ENCODE measurements around the gene GRAMD1B. TPM values are rescaled to one million over a fixed set of nuclear protein-coding genes. Genes with fewer than 3 reads are reported as not detected.

GRAMD1B gene
- total and polyA plus RNA-seq, 2 donors (not counting 1 experiment from before 2014, with no cell fraction given), result 0.83 to 1.5 TPM

DNA sequence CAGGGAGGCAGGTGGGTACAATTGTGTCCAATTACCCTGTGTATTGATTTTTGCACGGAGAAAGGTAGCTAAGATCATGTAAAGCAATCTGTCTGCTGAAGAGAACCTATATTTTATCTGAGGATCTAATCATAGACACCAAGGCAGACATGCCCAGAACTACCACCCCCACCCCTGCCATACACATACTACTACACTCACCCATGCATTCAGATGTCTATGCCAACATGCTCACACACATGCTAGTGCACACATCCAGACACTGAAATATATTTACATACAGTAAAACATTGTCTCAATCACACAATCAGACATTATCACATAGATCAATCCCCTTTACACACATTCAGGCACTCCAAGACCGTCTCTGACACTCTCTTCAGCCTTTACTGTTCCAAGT, 222.5 kb downstream of the GRAMD1B start:
- Histone ChIP-seq H3K79me2 (ENCODE audit: control insufficient read depth, insufficient read depth, low read length) (no peaks in the 10 kb centered on the region), H3K4me1 (ENCODE audit: control insufficient read depth, extremely low read depth, insufficient read depth, low read length) (no peaks in the 10 kb centered on the region), H3K27me3 (ENCODE audit: control insufficient read depth, insufficient read depth, low read length) (peaks cover 11% of the 10 kb centered on the region), H3K4me2 (ENCODE audit: extremely low read depth, insufficient read depth, low read length) (no peak overlapping the region), H2AFZ (ENCODE audit: low read length) (no peak overlapping the region), H3K4me3 (replicated peaks in 1 of 4; ENCODE audit: control extremely low read depth in 1 of 4, insufficient read depth in 1 of 4, low read depth in 3 of 4, low read length in 4 of 4) (no peak overlapping the region), H4K20me1 (ENCODE audit: control insufficient read depth, extremely low read depth, insufficient read depth, low read length) (no peaks in the 10 kb centered on the region), H3K27ac (ENCODE audit: insufficient read depth, low read length) (no peak overlapping the region), H3K9me3 (ENCODE audit: control insufficient read depth, insufficient read depth, low read depth, low read length) (no peaks in the 10 kb centered on the region), H3K36me3 (ENCODE audit: control insufficient read depth, insufficient read depth, low read length) (no peaks in the 10 kb centered on the region), H3K9ac (ENCODE audit: insufficient read depth, low read length) (no peak overlapping the region)
- no peak for DNase-seq (ENCODE audit: low read depth in 2 of 2)
- TF ChIP-seq CTCF (conservative IDR thresholded peaks at IDR 0.05 in 1 of 2, IDR thresholded peaks at IDR 0.05 in 1 of 2; ENCODE audit: low read depth in 1 of 2, low read length in 2 of 2) (no peak), EZH2 (IDR thresholded peaks at IDR 0.05; ENCODE audit: low read length, missing control alignments) (no peak)

GRCh38 chr11:123653483-123653826, 223.4 kb downstream of the GRAMD1B start:
- no peaks in the 10 kb centered on the region for H3K36me3 ChIP-seq (ENCODE audit: control insufficient read depth, insufficient read depth, low read length)
- no peak overlapping the region for H2AFZ ChIP-seq (ENCODE audit: low read length)
- no peaks in the 10 kb centered on the region for H3K9me3 ChIP-seq (ENCODE audit: control insufficient read depth, insufficient read depth, low read depth, low read length)
- no peak overlapping the region for H3K9ac ChIP-seq (ENCODE audit: insufficient read depth, low read length)
- peaks cover 11% of the 10 kb centered on the region for H3K27me3 ChIP-seq (ENCODE audit: control insufficient read depth, insufficient read depth, low read length)
- H3K4me3 ChIP-seq (replicated peaks in 1 of 4; ENCODE audit: control extremely low read depth in 1 of 4, insufficient read depth in 1 of 4, low read depth in 3 of 4, low read length in 4 of 4), result no peak overlapping the region
- H3K27ac ChIP-seq (ENCODE audit: insufficient read depth, low read length), result no peak overlapping the region
- H3K4me1 ChIP-seq (ENCODE audit: control insufficient read depth, extremely low read depth, insufficient read depth, low read length), result no peaks in the 10 kb centered on the region
- no peaks in the 10 kb centered on the region for H3K79me2 ChIP-seq (ENCODE audit: control insufficient read depth, insufficient read depth, low read length)
- TF ChIP-seq EZH2 (IDR thresholded peaks at IDR 0.05; ENCODE audit: low read length, missing control alignments) (no peak), CTCF (conservative IDR thresholded peaks at IDR 0.05 in 1 of 2, IDR thresholded peaks at IDR 0.05 in 1 of 2; ENCODE audit: low read depth in 1 of 2, low read length in 2 of 2) (no peak)
- no peak for DNase-seq (ENCODE audit: low read depth in 2 of 2)
- H4K20me1 ChIP-seq (ENCODE audit: control insufficient read depth, extremely low read depth, insufficient read depth, low read length), result no peaks in the 10 kb centered on the region
- H3K4me2 ChIP-seq (ENCODE audit: extremely low read depth, insufficient read depth, low read length), result no peak overlapping the region

- H3K27me3 ChIP-seq (ENCODE audit: control insufficient read depth, insufficient read depth, low read length), result peaks cover 10% of the 10 kb centered on the region
- no peaks in the 10 kb centered on the region for H4K20me1 ChIP-seq (ENCODE audit: control insufficient read depth, extremely low read depth, insufficient read depth, low read length)
- H3K4me1 ChIP-seq (ENCODE audit: control insufficient read depth, extremely low read depth, insufficient read depth, low read length), result no peaks in the 10 kb centered on the region
- TF ChIP-seq CTCF (conservative IDR thresholded peaks at IDR 0.05 in 1 of 2, IDR thresholded peaks at IDR 0.05 in 1 of 2; ENCODE audit: low read depth in 1 of 2, low read length in 2 of 2) (no peak), EZH2 (IDR thresholded peaks at IDR 0.05; ENCODE audit: low read length, missing control alignments) (no peak)
- peak overlapping the region; percentile 88 for H3K4me2 ChIP-seq (ENCODE audit: extremely low read depth, insufficient read depth, low read length)
- DNase-seq (ENCODE audit: low read depth in 2 of 2), result peak; percentile 31 to 60
- peak overlapping the region; percentile 88 for H2AFZ ChIP-seq (ENCODE audit: low read length)
- H3K27ac ChIP-seq (ENCODE audit: insufficient read depth, low read length), result no peak overlapping the region
- H3K9me3 ChIP-seq (ENCODE audit: control insufficient read depth, insufficient read depth, low read depth, low read length), result no peaks in the 10 kb centered on the region
- H3K36me3 ChIP-seq (ENCODE audit: control insufficient read depth, insufficient read depth, low read length), result no peaks in the 10 kb centered on the region
- H3K79me2 ChIP-seq (ENCODE audit: control insufficient read depth, insufficient read depth, low read length), result no peaks in the 10 kb centered on the region
- H3K9ac ChIP-seq (ENCODE audit: insufficient read depth, low read length), result no peak overlapping the region
- H3K4me3 ChIP-seq (replicated peaks in 1 of 4; ENCODE audit: control extremely low read depth in 1 of 4, insufficient read depth in 1 of 4, low read depth in 3 of 4, low read length in 4 of 4), result peak overlapping the region; percentile 34 to 57 (median 45)
Measured at GRCh38 chr11:123653827-123654565, 223.9 kb downstream of the GRAMD1B start.

All from fibroblast of lung (primary cell).